Colonic mucosa (tissue), 4 donors: ENCODE data around the gene RNF14. TPM values are rescaled to one million over a fixed set of nuclear protein-coding genes. Genes with fewer than 3 reads are reported as not detected.

ENCODE experiments used
- DNase-seq: peaks from one replicate; pipeline ENCODE4 v3.0.0-alpha.2; 2020
- H3K27ac ChIP-seq: fragments of 200-600 bp; one replicate; pipeline ENCODE4 v1.8.0; 2021
- H3K27me3 ChIP-seq: fragments of 200-600 bp; one replicate; pipeline ENCODE4 v1.8.0; 2021
- H3K36me3 ChIP-seq: fragments of 200-600 bp; one replicate; pipeline ENCODE4 v1.8.0; 2021
- H3K4me1 ChIP-seq: fragments of 200-600 bp; one replicate; pipeline ENCODE4 v1.8.0; 2021; ENCODE audit warnings: mild to moderate bottlenecking
- H3K4me3 ChIP-seq: fragments of 200-600 bp; one replicate; pipeline ENCODE4 v1.8.0; 2021
- H3K9ac ChIP-seq, 2 donors: one replicate each; pipeline ENCODE4 v1.7.0; 2013; ENCODE audit warnings: control low read depth in 2 of 2, low read depth in 2 of 2, low read length in 2 of 2
- H3K9me3 ChIP-seq: fragments of 200-600 bp; one replicate; pipeline ENCODE4 v1.8.0; 2021
- CTCF ChIP-seq: fragments of 200-600 bp; IDR thresholded peaks from one replicate; pipeline ENCODE4 v1.8.0; 2022; ENCODE audit warnings: antibody characterized with exemption, mild to moderate bottlenecking
- intact Hi-C: fragments of 100-400 bp; cut with DNase I; formaldehyde crosslinking; loops from one replicate; pipeline ENCODE4 v1.14.1; 2022
- total RNA-seq, 2 donors: library from RNA; stranded (reverse); fragmentation: NEBNext Ultra II Directional in 1 of 2; extraction: Animal tissue kit (Norgen Biotek cat#: 25700) in 1 of 2; gene quantifications; one replicate each; pipeline ENCODE4 v1.2.1, GENCODE V29; 2021
- donor health status: healthy.
- donor health status: DM: no; HTN: no; CAD: no.
- donor health status: DM: no; HTN: no; CAD: no.

The RNF14 gene
- total RNA-seq, 2 donors from 2014 or later: 49.4 to 69.8 TPM

GRCh38 chr5:141961466-141961865, 7.4 kb upstream of the RNF14 start:
- Histone ChIP-seq H3K4me1 (no peaks in the 10 kb centered on the region), H3K4me3 (no peak overlapping the region), H3K9me3 (no peaks in the 10 kb centered on the region), H3K27ac (no peak overlapping the region), H3K9ac (no peak overlapping the region), H3K27me3 (no peaks in the 10 kb centered on the region), H3K36me3 (no peaks in the 10 kb centered on the region)
- intact Hi-C loops: loop anchor here (2.0 to 10.0 kb wide), 3 partner anchors 73 to 269 kb away; no protein-coding TSS in a partner anchor
- no peak for DNase-seq
- TF ChIP-seq CTCF: no peak

- intact Hi-C loops: loop anchor here (10.0 kb wide), 1 partner anchor 149 kb away; no protein-coding TSS in a partner anchor
These were observed 5.2 kb upstream of the RNF14 start for GRCh38 chr5:141963701-141964100.

GRCh38 chr5:141965071-141965470, 3.8 kb upstream of the RNF14 start:
- DNase-seq: no peak
- peaks cover under 1% of the 10 kb centered on the region for H3K4me1 ChIP-seq
- no peak for TF ChIP-seq CTCF
- intact Hi-C loops: loop anchor here (10.0 kb wide), 1 partner anchor 150 kb away; no protein-coding TSS in a partner anchor
- H3K36me3 ChIP-seq: no peaks in the 10 kb centered on the region
- H3K9ac ChIP-seq: no peak overlapping the region
- H3K4me3 ChIP-seq: no peak overlapping the region
- no peaks in the 10 kb centered on the region for H3K9me3 ChIP-seq
- no peaks in the 10 kb centered on the region for H3K27me3 ChIP-seq
- no peak overlapping the region for H3K27ac ChIP-seq

More at GRCh38 chr5:141963701-141964100, 5.2 kb upstream of the RNF14 start:
- no peak for DNase-seq
- Histone ChIP-seq H3K27ac (no peak overlapping the region), H3K36me3 (no peaks in the 10 kb centered on the region), H3K4me3 (no peak overlapping the region), H3K27me3 (no peaks in the 10 kb centered on the region), H3K9ac (no peak overlapping the region), H3K4me1 (no peaks in the 10 kb centered on the region), H3K9me3 (no peaks in the 10 kb centered on the region)
- TF ChIP-seq CTCF: no peak

- H3K36me3 ChIP-seq: no peaks in the 10 kb centered on the region
- no peak overlapping the region for H3K27ac ChIP-seq
- no peak for DNase-seq
- intact Hi-C loops: loop anchor here (10.0 kb wide), 1 partner anchor 152 kb away; no protein-coding TSS in a partner anchor
- H3K4me3 ChIP-seq: no peak overlapping the region
- no peak overlapping the region for H3K9ac ChIP-seq
- TF ChIP-seq CTCF: no peak
- no peaks in the 10 kb centered on the region for H3K27me3 ChIP-seq
- H3K4me1 ChIP-seq: peaks cover 3% of the 10 kb centered on the region
- no peaks in the 10 kb centered on the region for H3K9me3 ChIP-seq
These were observed 2.5 kb upstream of the RNF14 start for GRCh38 chr5:141966275-141966962.

GRCh38 chr5:141966963-141967333, 2.0 kb upstream of the RNF14 start:
- Histone ChIP-seq H3K36me3 (no peaks in the 10 kb centered on the region), H3K9ac (no peak overlapping the region)
- intact Hi-C loops: loop anchor here (10.0 kb wide), 1 partner anchor 152 kb away; no protein-coding TSS in a partner anchor

More at GRCh38 chr5:141966963-141967333, 2.0 kb upstream of the RNF14 start:
- peaks cover 3% of the 10 kb centered on the region for H3K4me1 ChIP-seq
- DNase-seq: no peak
- no peak overlapping the region for H3K4me3 ChIP-seq
- TF ChIP-seq CTCF: no peak
- no peaks in the 10 kb centered on the region for H3K27me3 ChIP-seq
- H3K9me3 ChIP-seq: no peaks in the 10 kb centered on the region
- no peak overlapping the region for H3K27ac ChIP-seq
